HEK293T (cell line): ENCODE results near the gene MROH2A.

Source experiments
- ELF4 ChIP-seq: fragments of 450-650 bp; IDR thresholded peaks from 2 replicates; pipeline ENCODE4 v1.6.1; 2017; ENCODE audit warnings: antibody characterized with exemption
- FOXK2 ChIP-seq: fragments of 450-650 bp; IDR thresholded peaks from 2 replicates; pipeline ENCODE4 v1.6.1; 2016; ENCODE audit warnings: mild to moderate bottlenecking
- FOXM1 ChIP-seq: fragments of 450-650 bp; IDR thresholded peaks from 2 replicates; pipeline ENCODE4 v1.6.1; 2017; ENCODE audit warnings: mild to moderate bottlenecking, borderline replicate concordance
- NFRKB ChIP-seq: fragments of 450-650 bp; IDR thresholded peaks from 2 replicates; pipeline ENCODE4 v1.6.1; 2016; ENCODE audit warnings: mild to moderate bottlenecking, moderate library complexity
- SUZ12 ChIP-seq: fragments of 450-650 bp; IDR thresholded peaks from 2 replicates; pipeline ENCODE4 v1.6.1; 2016; ENCODE audit warnings: mild to moderate bottlenecking
- ZNF384 ChIP-seq: fragments of 450-650 bp; IDR thresholded peaks from 2 replicates; pipeline ENCODE4 v1.6.1; 2016
- TF ChIP-seq, protein P1 (sequence below): fragments of 450-650 bp; IDR thresholded peaks from 2 replicates; pipeline ENCODE4 v1.6.1; 2016

DNA sequence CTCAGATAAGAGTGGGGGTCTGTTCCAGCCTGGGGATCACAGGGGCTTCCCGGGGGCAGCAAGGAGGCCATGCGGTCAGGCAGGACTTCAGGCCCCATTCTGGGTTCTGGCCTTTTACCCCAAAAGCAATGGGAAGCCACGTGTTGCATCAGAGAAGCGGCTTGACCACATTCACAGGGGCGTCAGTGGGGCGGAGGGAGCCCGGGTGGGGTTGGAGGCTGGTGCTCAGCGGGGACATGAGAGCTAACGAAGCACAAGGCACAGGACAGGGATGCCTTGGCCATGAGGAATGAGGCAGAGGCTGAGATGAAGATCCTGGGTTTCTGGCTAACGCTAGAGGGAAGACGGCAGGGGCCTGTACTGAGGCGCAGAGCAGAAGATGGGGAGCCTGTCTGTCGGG is 70.1 kb downstream of the MROH2A start:
- TF ChIP-seq, protein P1, sequence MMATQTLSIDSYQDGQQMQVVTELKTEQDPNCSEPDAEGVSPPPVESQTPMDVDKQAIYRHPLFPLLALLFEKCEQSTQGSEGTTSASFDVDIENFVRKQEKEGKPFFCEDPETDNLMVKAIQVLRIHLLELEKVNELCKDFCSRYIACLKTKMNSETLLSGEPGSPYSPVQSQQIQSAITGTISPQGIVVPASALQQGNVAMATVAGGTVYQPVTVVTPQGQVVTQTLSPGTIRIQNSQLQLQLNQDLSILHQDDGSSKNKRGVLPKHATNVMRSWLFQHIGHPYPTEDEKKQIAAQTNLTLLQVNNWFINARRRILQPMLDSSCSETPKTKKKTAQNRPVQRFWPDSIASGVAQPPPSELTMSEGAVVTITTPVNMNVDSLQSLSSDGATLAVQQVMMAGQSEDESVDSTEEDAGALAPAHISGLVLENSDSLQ: no peak
- no peak for TF ChIP-seq SUZ12
- no peak for TF ChIP-seq ZNF384
- no peak for TF ChIP-seq NFRKB
- no peak for TF ChIP-seq FOXM1
- no peak for TF ChIP-seq ELF4
- TF ChIP-seq FOXK2: no peak
